ENCODE results near the gene KRT76.

KRT76 gene

DNA sequence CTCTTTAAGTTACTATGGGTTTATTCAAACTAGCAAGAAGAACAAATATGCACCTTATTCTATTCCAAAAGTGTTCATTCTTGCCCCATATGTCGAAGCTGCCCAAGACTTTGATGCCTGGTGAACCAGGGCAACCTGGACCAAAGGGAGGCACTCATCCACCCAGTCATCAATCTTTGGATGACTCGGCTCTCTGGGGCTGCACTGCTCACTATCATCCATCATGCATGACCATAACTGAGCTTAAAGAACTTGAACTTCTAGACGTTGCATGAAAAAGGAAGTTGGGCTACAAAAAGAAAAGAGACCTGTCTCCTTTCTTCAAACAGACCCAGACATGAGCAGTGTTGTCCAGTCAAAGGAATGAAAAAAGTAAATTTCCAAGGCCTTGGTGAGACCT is 35.6 kb upstream of the KRT76 start:
- no peak for DNase-seq

DNA sequence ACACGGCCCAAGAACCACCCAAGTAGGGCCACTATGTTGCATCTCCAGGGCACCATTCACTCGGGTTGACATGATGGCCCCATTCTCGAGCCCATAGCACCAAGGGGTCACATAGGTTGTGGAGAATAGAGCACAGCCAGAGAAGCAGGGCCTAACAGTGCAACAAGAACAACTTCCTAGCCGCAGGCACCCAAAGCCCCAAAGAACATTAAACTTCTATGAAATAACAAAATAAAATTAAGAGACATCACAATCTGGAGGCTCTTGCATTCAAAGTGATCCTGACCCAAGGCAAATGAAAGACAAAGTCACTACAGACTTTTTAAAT is 34.9 kb upstream of the KRT76 start:
- no peak for DNase-seq

GRCh38 chr12:52811191-52812072 is 34.3 kb upstream of the KRT76 start:
- no peak for DNase-seq

DNA sequence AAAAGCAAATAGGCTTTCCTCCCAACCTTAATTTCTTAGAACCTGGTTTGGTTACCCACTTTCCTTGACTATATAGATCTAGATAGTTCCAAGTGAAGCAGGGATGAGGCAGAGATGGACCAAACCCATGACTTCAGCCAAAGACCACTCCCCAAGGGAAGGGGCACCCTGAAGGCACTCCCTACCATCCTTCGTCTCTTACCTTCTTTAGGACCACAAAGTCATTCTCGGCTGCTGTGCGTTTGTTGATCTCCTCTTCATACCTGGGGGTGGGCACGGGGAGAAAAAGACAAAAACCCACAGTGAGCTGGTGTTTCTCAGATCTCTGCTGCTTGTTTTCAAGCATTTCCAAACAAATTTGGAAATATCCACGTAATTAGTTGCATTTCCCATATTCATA is 33.4 kb upstream of the KRT76 start:
- no peak for DNase-seq

DNA sequence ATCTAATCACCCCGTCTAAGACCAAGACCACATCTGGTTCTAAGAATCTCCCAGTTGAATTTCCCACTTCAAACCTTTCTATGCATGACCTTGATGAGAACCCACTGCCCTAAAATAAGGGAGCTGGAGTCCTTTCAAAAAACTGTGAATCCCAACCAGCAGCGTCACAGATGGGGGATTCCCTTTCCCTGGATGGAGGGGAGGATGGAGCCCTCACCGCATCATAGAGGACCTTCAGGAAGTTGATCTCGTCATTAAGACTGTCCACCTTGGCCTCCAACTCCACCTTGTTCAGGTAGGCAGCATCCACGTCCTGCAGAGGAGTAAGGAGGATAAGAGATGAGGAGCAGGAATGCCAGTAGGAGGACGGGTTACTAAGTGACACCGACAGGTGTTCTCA is 32.0 kb upstream of the KRT76 start:
- DNase-seq = no peak

GRCh38 chr12:52808573-52809160 is 31.5 kb upstream of the KRT76 start:
- DNase-seq = no peak

GRCh38 chr12:52807544-52808470 is 30.7 kb upstream of the KRT76 start:
- no peak for DNase-seq

DNA sequence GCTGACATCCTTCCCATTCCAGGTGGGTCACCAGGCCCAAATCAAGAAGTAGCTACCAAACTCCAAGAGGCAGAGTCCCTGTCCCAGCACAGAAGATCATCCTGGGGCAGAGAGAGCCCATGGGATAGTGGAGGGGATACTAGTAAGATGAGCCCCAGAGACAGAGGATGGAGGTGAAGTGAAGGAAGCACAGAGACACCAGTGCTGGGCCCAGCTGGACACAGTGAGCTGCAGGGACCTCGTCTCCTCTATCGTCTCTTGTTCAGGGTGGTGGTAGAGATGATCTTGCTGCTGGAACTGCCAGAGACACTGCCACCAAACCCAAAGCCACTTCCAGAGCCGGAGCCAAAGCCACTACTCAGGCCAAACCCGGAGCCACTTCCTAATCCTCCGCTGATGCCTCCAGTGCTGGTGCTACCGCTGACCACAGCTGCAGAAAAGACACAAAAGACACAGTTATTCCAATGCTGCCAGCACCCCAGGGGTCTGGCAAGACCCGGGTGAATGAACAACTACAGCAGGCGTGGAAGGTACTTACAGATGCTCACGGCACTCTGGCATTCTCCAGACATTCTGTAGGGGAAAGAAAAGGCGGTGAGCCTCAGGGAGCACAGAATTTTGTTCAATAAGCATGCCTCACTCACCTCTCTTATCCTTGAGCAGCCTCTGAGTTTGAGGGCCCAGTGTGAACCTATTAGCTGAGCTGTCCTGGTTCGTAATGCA is 29.8 kb upstream of the KRT76 start:
- no peak for DNase-seq

GRCh38 chr12:52806169-52806811 is 29.1 kb upstream of the KRT76 start:
- no peak for DNase-seq

DNA sequence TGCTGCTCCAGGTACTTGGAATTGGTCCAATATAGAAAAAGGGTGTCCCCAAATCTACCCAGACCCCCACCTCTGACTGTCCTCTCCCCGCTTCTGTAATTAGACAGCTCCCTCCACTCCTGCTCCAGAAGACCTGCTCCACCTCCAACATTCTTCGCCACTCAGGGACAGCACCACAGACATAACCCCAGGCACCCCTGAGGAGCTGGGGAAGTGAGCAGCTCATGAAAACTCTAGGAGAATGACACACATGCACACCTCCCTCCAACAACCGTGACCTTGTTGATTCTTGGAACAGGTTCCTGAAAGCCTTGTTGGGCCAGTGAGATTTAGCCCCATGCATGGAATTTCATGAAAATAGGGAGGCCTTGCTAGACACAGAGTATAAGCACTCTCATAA is 28.6 kb upstream of the KRT76 start:
- DNase-seq = no peak

GRCh38 chr12:52805000-52805399 is 27.9 kb upstream of the KRT76 start:
- no peak for DNase-seq

DNA sequence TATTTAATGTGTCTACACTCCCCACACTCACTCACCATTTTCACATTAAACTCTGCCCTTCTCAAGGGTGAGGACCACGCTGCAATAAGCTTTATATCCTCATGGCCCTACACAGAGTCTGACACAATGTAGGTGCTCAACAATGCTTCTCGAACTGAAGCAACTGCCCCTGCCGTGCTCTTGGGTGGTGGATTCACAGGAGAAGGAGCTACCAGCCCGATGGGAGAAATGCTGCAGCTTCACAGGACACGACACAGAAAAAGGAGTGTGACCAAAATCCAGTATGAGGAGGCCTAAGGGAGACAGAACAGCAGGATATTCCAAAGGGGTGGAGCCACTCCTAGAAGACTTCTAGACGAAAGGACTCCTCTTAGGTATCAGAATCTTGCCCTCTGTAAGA is 25.3 kb upstream of the KRT76 start:
- no peak for DNase-seq

- DNase-seq = no peak
Observed at GRCh38 chr12:52801773-52802172, 24.6 kb upstream of the KRT76 start.

DNA sequence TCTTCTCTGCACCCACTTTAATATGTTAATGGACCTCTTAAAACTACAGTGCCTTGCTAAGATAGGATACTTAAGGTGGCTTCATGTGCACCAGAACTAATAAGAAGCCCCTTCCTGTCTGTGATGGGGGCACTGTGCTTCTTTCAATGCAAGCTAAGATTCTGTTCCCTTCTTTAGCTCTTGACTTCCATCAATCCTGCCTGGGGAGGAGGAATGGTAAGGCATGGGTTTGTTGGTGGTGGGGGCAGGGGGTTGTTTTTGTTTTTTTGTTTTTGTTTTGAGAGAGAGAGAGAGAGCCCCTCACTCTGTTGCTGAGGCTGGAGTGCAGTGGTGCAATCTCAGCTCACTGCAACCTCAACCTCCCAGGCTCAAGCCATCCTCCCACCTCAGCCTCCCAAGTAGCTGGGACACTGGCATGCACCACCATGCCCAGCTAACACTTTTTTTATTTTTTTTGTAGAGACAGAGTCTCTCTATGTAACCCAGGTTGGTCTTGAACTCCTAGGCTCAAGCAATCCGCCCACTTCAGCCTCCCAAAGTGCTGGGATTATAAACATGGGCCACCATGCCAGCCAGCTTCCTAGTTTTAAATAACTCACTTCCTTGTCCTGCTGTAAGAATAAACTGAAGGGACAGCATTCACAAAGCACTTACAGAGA is 23.2 kb upstream of the KRT76 start:
- no peak for DNase-seq

DNA sequence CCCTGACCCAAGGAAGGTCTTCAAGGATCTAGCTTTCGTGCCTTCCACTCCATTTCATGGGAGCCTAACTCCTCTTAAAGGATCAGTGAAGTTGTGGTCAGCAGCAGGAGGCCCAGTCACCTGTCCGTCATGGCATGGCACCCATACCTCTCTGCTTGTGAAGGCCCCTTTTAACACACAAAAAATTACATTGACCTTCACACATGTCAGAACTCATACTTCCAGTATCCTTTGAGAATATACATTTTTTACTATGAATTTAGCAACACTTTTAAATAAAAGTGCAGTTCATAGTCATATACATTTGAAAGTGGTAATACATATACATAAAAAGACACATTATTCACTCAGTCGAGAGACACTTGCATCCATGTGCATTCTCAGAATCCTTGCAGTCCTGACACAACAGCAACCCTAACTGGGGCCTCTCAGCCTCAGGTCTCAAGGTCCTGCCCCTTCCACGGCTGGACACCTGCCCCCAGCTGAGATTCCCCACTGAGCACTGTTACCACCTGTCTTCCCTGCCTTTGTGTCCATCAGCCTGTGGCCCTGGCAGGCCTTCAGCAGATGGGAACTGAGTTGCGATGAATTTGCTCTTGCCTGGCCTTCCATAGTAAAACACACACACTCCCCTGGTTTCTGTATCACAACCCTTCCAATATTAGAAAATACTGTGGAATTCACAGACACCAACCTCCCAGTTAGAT is 22.5 kb upstream of the KRT76 start:
- no peak for DNase-seq

- DNase-seq = no peak
Observed at GRCh38 chr12:52798671-52799504, 21.7 kb upstream of the KRT76 start.

DNA sequence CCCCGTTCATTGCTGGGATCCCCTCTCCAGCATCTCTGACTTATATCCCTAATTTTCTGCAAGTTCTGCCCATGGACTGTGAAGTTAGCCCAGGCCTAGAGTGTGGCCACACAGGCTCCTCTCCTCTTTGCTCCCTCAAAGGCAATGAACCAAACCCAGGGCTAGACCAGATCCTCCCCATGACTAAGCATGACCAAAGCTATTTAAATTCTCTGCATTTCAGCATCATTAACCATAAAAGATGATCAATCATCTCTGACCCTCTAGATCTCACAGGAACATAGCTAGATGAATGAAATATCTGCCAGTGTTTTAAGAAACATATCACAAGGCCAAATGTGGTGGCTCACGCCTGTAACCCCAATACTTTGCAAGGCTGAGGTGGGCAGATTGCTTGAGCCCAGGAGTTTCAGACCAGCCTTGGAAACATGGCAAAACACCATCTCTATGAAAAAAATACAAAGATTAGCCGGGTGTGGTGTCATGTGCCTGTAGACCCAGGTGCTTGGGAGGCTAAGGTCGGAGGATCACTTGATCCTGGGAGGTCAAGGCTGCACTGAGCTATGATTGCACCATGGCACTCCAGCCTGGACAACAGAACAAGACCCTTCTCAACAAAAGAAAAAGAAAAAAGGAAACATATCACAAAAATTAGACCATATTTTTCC is 21.0 kb upstream of the KRT76 start:
- no peak for DNase-seq

DNA sequence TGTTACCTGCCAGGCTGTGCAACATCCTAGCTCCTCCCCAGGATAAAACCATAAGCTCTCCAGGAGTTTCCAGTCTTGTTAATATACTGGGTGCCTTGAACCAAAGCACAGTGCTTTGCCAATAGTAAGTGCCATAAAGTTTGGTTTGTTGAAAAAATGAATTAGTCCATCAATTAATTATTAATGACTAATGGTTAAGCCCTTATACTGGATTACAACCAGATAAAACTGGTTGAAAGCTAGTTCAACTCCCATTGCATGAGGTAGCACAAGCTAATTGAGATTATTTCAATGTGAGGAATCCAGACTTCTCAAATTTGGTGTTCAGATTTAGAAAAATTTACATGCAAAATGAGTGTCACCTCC is 20.4 kb upstream of the KRT76 start:
- DNase-seq = no peak

DNA sequence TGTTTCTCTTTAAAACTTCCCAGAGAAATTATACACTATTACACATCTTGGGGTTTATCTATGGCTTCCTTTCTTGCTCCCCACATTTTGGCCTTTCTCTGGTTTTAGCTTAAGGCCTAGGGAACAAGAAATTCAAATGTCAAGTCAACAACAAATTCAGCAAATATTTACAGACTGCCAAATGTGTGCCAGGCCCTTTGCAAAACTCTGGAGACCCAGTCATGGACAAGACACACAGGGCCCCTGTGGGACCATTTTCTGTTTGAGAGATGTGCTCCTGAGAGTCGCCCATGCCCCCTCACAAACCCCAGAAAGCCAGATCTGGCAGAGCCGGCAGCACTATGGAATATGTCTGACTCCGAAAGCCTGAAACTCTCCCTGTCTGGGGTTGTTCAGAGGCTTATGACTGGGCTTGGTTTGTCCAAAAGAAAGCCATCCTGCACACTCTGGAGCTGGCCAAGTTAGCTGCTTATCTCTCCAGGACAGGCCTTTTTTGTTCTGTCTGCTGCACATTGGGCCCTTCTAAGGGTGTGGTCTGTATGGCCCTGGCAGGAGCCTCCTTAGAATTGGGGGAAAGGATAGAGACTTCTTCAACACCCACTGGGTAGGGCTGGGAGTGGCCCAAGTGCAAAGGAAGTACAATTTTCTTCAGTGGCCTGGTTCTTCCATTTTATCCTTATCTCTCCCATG is 19.8 kb upstream of the KRT76 start:
- no peak for DNase-seq
